Activated CD4-positive, alpha-beta T cell treated with anti-CD3 and anti-CD28 coated beads, Interleukin-2, amount 10 ng/mL, durations not matched to agents 24 days and 14 days (primary cell): ENCODE measurements around the gene NADK2. TPM values are rescaled to one million over a fixed set of nuclear protein-coding genes. Genes with fewer than 3 reads are reported as not detected.

ENCODE experiments used
- DNase-seq: peaks from one replicate; pipeline ENCODE4 v3.0.0; 2022
- H3K27ac Mint-ChIP-seq: one replicate; pipeline ENCODE4 v1.8.0; 2022; ENCODE audit warnings: mild to moderate bottlenecking, mixed read lengths
- H3K27me3 Mint-ChIP-seq: one replicate; pipeline ENCODE4 v1.8.0; 2022; ENCODE audit warnings: mixed read lengths
- H3K36me3 Mint-ChIP-seq: one replicate; pipeline ENCODE4 v1.8.0; 2022; ENCODE audit warnings: low read depth, mild to moderate bottlenecking, mixed read lengths
- H3K4me1 Mint-ChIP-seq: one replicate; pipeline ENCODE4 v1.8.0; 2021; ENCODE audit warnings: mixed read lengths
- H3K4me3 Mint-ChIP-seq: one replicate; pipeline ENCODE4 v1.8.0; 2022; ENCODE audit warnings: mild to moderate bottlenecking, moderate library complexity, mixed read lengths
- H3K9me3 Mint-ChIP-seq: one replicate; pipeline ENCODE4 v1.8.0; 2021; ENCODE audit warnings: mixed read lengths
- intact Hi-C: fragments of 100-400 bp; cut with micrococcal nuclease; formaldehyde crosslinking; loops from one replicate; pipeline ENCODE4 v1.15.1; 2023
- total RNA-seq: library from RNA; stranded (reverse); gene quantifications from 2 replicates; pipeline ENCODE4 v1.2.3, GENCODE V29; 2022

NADK2 gene
- total RNA-seq, 1 donor from 2014 or later: 25.8 TPM

- peaks cover 4% of the 10 kb centered on the region for H3K27me3 Mint-ChIP-seq
- H3K4me1 Mint-ChIP-seq: peaks cover 29% of the 10 kb centered on the region
- H3K4me3 Mint-ChIP-seq: peak overlapping the region; percentile 83
- DNase-seq: no peak
- peak overlapping the region; percentile 31 for H3K27ac Mint-ChIP-seq
- no peaks in the 10 kb centered on the region for H3K36me3 Mint-ChIP-seq
- intact Hi-C loops: loop anchor here (2.0 to 5.0 kb wide), 4 partner anchors 162 to 1401 kb away; partner anchors contain the start of genes BRIX1, NIPBL, RAD1 and TTC23L
- no peaks in the 10 kb centered on the region for H3K9me3 Mint-ChIP-seq
These were observed 2.1 kb downstream of the NADK2 start for GRCh38 chr5:36239370-36240293.

DNA sequence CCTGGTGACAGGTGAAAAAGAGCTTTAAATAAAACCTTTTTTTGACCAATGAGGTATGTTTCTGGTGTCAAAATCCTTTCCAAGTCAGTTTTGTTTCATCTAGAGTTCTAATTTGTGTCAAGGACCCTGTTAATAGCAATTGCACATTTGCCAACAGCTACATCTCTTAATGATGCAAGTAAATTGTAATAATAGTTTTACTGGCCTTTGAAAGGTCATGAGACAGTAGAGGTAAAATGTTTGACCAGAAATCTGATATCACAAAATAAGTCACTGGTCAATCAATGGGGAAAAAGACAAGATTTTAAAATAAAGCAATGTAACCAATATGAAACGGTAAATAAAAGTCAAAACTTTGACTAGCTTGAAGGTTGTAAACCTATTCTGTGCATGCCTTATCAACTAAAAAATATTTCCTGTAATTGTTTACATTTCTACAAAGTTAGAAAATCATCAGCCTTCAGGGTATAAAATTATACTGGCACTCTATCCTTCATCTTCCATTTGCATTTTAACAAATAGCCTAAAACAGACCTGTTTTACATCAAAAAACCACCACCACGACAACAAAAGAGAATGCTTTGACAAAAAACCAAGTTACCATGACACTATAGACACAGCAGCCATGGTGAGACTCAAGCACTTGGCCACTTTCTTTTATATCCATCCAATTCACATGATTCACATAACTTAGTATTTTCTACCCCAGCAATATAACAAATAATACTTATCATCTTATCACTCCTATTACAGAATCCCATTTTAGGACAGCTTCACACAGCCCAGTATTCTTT, 3.0 kb downstream of the NADK2 start:
- intact Hi-C loops: no loop called here

DNA sequence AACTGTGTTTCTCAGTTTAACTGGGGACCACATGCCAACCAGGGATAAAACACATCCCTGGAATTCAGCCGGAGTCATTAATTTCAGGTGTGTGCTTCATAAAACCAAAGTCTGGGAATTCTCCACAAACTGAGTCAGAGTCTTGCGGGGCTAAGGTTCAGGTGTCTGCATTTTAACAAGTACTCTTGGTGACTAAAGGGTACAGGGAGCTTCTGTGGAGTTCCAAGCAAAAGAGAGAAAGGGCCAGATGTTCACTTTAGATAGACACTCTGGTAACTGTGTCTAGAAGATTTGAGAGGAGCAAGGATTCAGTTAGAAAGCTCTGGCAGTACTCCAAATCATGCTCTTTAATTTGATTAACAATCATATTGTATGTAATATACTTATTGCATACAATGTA, 4.0 kb downstream of the NADK2 start:
- Mint-ChIP-seq H3K4me1 (peaks cover 22% of the 10 kb centered on the region), H3K9me3 (no peaks in the 10 kb centered on the region), H3K27me3 (no peaks in the 10 kb centered on the region), H3K4me3 (no peak overlapping the region), H3K36me3 (no peaks in the 10 kb centered on the region), H3K27ac (no peak overlapping the region)
- intact Hi-C loops: no loop called here
- no peak for DNase-seq

More for the DNA sequence above, 3.0 kb downstream of the NADK2 start:
- Mint-ChIP-seq H3K4me3 (no peak overlapping the region), H3K4me1 (peaks cover 27% of the 10 kb centered on the region), H3K36me3 (no peaks in the 10 kb centered on the region), H3K27me3 (peaks cover 3% of the 10 kb centered on the region), H3K27ac (no peak overlapping the region), H3K9me3 (no peaks in the 10 kb centered on the region)
- no peak for DNase-seq

DNA sequence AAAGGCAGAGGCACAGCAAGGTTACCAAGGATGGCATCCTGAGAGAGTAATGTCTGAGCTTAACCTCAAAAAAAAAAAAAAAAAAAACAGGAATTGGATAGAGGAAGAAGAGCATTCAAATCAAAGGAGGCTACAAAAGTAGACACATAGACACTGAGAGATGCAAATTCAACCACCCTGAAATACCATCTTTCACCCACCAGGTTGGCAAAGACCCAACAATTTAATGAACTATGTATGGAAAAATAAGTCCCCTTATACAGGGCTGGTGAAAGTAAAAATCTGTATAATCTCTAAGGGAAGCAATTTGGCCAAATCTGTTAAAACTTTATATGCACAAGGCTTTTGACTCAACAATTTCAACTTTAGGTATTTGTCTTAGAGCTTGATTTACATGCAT, 4.9 kb downstream of the NADK2 start:
- no peak overlapping the region for H3K4me3 Mint-ChIP-seq

DNA sequence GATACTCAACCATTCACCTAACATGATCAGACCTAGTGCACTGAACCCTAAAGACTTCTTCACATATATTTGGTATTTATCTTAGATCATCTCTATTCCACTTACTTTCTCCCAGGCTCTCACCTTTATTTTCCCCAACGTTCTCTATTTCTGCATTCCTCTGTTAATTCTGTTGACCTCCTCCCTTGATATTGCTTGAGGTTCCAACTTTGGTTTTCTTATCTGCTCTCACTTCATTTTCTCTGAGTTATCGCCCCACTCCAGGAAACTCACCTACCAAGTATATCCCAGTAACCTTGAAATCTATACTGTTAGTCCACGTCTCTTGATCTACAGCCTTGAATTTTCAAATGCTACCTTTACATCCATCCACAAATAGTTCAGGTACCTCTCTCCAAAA, 9.2 kb downstream of the NADK2 start:
- no peak for DNase-seq
- no peak overlapping the region for H3K27ac Mint-ChIP-seq
- H3K4me3 Mint-ChIP-seq: no peak overlapping the region
- H3K9me3 Mint-ChIP-seq: no peaks in the 10 kb centered on the region
- intact Hi-C loops: no loop called here
- peaks cover 2% of the 10 kb centered on the region for H3K4me1 Mint-ChIP-seq
- no peaks in the 10 kb centered on the region for H3K27me3 Mint-ChIP-seq
- H3K36me3 Mint-ChIP-seq: no peaks in the 10 kb centered on the region

More for the DNA sequence above, 4.9 kb downstream of the NADK2 start:
- no peak for DNase-seq
- H3K9me3 Mint-ChIP-seq: no peaks in the 10 kb centered on the region
- no peaks in the 10 kb centered on the region for H3K27me3 Mint-ChIP-seq
- intact Hi-C loops: no loop called here
- peaks cover 19% of the 10 kb centered on the region for H3K4me1 Mint-ChIP-seq
- no peak overlapping the region for H3K27ac Mint-ChIP-seq
- no peaks in the 10 kb centered on the region for H3K36me3 Mint-ChIP-seq

DNA sequence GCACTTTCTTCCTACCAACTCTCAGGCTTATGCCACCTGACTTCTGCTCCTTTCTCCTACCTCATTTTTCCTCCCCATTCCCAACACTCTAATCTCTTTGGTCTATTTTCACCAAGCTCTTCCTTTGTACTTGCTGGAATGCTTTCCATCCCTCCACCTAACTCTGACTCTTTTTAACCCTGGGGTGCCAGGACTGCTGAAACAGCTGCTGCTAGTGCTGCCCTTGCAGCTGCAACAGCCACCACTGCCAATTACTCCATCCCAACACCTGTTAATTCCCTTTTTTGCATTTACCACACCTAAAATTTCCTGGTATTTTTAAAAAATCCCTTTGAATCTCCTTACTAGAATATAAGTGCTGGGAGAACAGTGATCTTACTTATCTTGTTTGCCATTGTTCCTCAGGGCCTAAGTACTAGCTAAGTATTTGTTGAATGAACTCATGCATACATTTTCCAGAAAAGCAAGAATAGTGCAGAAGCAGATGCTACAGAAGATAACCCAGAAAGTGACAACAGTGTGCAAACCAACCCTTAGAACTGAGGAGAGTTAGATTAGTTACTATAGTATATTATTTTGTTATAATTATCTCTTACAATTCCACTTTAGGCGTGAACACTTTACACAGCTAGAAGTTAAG, 11.5 kb downstream of the NADK2 start:
- no peak overlapping the region for H3K27ac Mint-ChIP-seq
- no peaks in the 10 kb centered on the region for H3K4me1 Mint-ChIP-seq
- intact Hi-C loops: no loop called here
- DNase-seq: no peak
- H3K36me3 Mint-ChIP-seq: peaks cover 3% of the 10 kb centered on the region
- no peak overlapping the region for H3K4me3 Mint-ChIP-seq
- H3K27me3 Mint-ChIP-seq: no peaks in the 10 kb centered on the region
- no peaks in the 10 kb centered on the region for H3K9me3 Mint-ChIP-seq

- Mint-ChIP-seq H3K27ac (no peak overlapping the region), H3K36me3 (peaks cover 7% of the 10 kb centered on the region), H3K4me1 (no peaks in the 10 kb centered on the region), H3K9me3 (no peaks in the 10 kb centered on the region), H3K4me3 (no peak overlapping the region), H3K27me3 (no peaks in the 10 kb centered on the region)
- DNase-seq: no peak
- intact Hi-C loops: no loop called here
These were observed 13.2 kb downstream of the NADK2 start for GRCh38 chr5:36228505-36228904.

GRCh38 chr5:36227046-36227445, 14.7 kb downstream of the NADK2 start:
- H3K9me3 Mint-ChIP-seq: no peaks in the 10 kb centered on the region
- no peaks in the 10 kb centered on the region for H3K4me1 Mint-ChIP-seq
- no peaks in the 10 kb centered on the region for H3K27me3 Mint-ChIP-seq
- no peak for DNase-seq
- H3K27ac Mint-ChIP-seq: no peak overlapping the region
- H3K4me3 Mint-ChIP-seq: no peak overlapping the region
- H3K36me3 Mint-ChIP-seq: peaks cover 7% of the 10 kb centered on the region
- intact Hi-C loops: no loop called here

GRCh38 chr5:36222620-36223019, 19.1 kb downstream of the NADK2 start:
- H3K4me3 Mint-ChIP-seq: no peak overlapping the region

GRCh38 chr5:36217988-36218387, 23.7 kb downstream of the NADK2 start:
- Mint-ChIP-seq H3K9me3 (no peaks in the 10 kb centered on the region), H3K27me3 (no peaks in the 10 kb centered on the region), H3K4me3 (no peak overlapping the region), H3K36me3 (peaks cover 17% of the 10 kb centered on the region), H3K27ac (no peak overlapping the region), H3K4me1 (no peaks in the 10 kb centered on the region)
- intact Hi-C loops: no loop called here
- no peak for DNase-seq

More at GRCh38 chr5:36222620-36223019, 19.1 kb downstream of the NADK2 start:
- intact Hi-C loops: no loop called here
- H3K27me3 Mint-ChIP-seq: no peaks in the 10 kb centered on the region
- DNase-seq: no peak
- H3K36me3 Mint-ChIP-seq: peaks cover 19% of the 10 kb centered on the region
- H3K9me3 Mint-ChIP-seq: no peaks in the 10 kb centered on the region
- no peak overlapping the region for H3K27ac Mint-ChIP-seq
- no peaks in the 10 kb centered on the region for H3K4me1 Mint-ChIP-seq

DNA sequence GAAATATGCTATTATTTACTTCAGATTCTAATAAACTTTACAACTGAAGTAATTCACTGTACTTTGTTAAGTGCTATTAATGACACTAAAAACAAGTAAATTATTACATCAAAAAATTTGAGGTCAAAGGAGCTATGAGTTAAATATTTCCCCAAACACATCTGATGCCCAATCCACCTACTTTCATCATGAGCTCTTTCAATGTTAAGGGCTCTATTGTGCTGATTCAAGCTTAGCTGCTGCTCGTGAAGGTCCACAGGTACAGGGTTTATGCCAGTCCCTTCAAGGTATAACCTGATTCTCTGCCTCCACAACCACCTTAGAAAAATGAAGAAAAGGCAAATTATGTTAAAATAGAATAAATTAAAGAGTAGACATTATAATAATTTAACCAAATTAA, 24.2 kb downstream of the NADK2 start:
- Mint-ChIP-seq H3K27me3 (no peaks in the 10 kb centered on the region), H3K4me1 (no peaks in the 10 kb centered on the region), H3K4me3 (no peak overlapping the region), H3K27ac (no peak overlapping the region), H3K9me3 (no peaks in the 10 kb centered on the region), H3K36me3 (peaks cover 20% of the 10 kb centered on the region)
- intact Hi-C loops: no loop called here
- no peak for DNase-seq

- H3K36me3 Mint-ChIP-seq: peaks cover 16% of the 10 kb centered on the region
- H3K4me3 Mint-ChIP-seq: no peak overlapping the region
- H3K4me1 Mint-ChIP-seq: no peaks in the 10 kb centered on the region
- H3K27me3 Mint-ChIP-seq: no peaks in the 10 kb centered on the region
- intact Hi-C loops: no loop called here
- no peak for DNase-seq
- no peaks in the 10 kb centered on the region for H3K9me3 Mint-ChIP-seq
- H3K27ac Mint-ChIP-seq: no peak overlapping the region
These were observed 25.8 kb downstream of the NADK2 start for GRCh38 chr5:36215910-36216309.

DNA sequence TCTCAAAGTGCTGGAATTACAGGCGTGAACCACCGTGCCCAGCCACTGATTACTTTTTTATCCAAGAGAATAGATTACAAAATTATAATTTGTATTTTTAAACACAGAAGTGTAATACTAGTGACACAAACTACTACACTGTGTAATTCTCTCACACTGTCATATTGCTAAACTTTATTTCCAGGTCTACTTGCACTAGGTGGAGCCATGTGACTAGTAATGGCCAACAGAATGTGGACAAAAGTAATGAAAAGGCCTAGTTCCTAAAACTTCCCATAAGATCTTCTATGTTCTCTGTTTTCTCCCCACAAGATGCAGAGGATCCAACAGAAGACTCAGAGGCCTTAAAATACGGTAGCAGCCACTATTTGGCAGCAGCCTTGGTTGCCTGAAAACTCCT, 27.3 kb downstream of the NADK2 start:
- no peaks in the 10 kb centered on the region for H3K4me1 Mint-ChIP-seq
- intact Hi-C loops: no loop called here
- no peak overlapping the region for H3K4me3 Mint-ChIP-seq
- peaks cover 10% of the 10 kb centered on the region for H3K36me3 Mint-ChIP-seq
- no peak for DNase-seq
- H3K9me3 Mint-ChIP-seq: no peaks in the 10 kb centered on the region
- H3K27me3 Mint-ChIP-seq: no peaks in the 10 kb centered on the region
- no peak overlapping the region for H3K27ac Mint-ChIP-seq

DNA sequence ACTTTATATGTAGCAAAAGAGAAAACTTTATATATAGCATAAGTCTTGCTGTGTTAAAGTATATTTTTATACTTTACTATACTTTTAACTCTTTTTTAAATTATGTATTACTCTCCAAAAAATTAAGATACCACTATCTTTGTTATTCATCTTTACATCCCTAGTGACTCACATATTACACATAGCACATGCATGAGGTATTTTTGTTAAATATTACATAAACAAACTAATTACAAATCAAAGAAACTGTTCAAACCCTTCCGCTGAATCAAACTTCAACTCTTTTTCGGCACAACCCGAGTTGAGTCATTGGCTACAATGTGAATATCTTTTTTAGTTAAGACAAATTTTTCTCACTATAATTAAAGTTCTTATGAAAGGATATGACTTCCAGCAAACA, 32.1 kb downstream of the NADK2 start:
- H3K9me3 Mint-ChIP-seq: peaks cover 3% of the 10 kb centered on the region
- DNase-seq: no peak
- H3K4me3 Mint-ChIP-seq: no peak overlapping the region
- H3K27me3 Mint-ChIP-seq: no peaks in the 10 kb centered on the region
- no peak overlapping the region for H3K27ac Mint-ChIP-seq
- peaks cover 23% of the 10 kb centered on the region for H3K36me3 Mint-ChIP-seq
- intact Hi-C loops: no loop called here
- H3K4me1 Mint-ChIP-seq: no peaks in the 10 kb centered on the region
